HL-60/S4 (cell line): ENCODE results near the gene STRAP.
"Not testable (repeated sequence)": the region's sequence is repeated elsewhere in the genome, so short reads cannot be mapped to it uniquely, and the experiment has no call there.

Experiments
- in situ Hi-C: fragments of 300-500 bp; cut with MboI; formaldehyde crosslinking; loops from 2 replicates; pipeline ENCODE4 v1.14.3; 2022; ENCODE audit warnings: low sequenced_read_pairs

Gene STRAP

GRCh38 chr12:15918066-15918465, 35.9 kb downstream of the STRAP start:
- in situ Hi-C loops, result no loop called here

- in situ Hi-C loops, result no loop called here
Observed at GRCh38 chr12:15919418-15919817, 37.2 kb downstream of the STRAP start.

GRCh38 chr12:15924956-15925355, 42.8 kb downstream of the STRAP start:
- in situ Hi-C loops, result no loop called here

- in situ Hi-C loops, result no loop called here
Observed at GRCh38 chr12:15928346-15928745, 46.2 kb downstream of the STRAP start.

GRCh38 chr12:15928870-15929571, 46.8 kb downstream of the STRAP start:
- in situ Hi-C loops, result no loop called here

- in situ Hi-C loops, result no loop called here
Observed at GRCh38 chr12:15931590-15932053, 49.4 kb downstream of the STRAP start.

- in situ Hi-C loops, result no loop called here
Observed at GRCh38 chr12:15932327-15932726, 50.1 kb downstream of the STRAP start.

GRCh38 chr12:15932971-15933370, 50.8 kb downstream of the STRAP start:
- in situ Hi-C loops, result no loop called here

GRCh38 chr12:15933751-15934150, 51.6 kb downstream of the STRAP start:
- in situ Hi-C loops, result no loop called here

GRCh38 chr12:15936751-15937150, 54.6 kb downstream of the STRAP start:
- in situ Hi-C loops, result no loop called here

GRCh38 chr12:15937902-15938301, 55.7 kb downstream of the STRAP start:
- in situ Hi-C loops, result no loop called here

GRCh38 chr12:15939111-15939510, 56.9 kb downstream of the STRAP start:
- in situ Hi-C loops, result no loop called here

GRCh38 chr12:15942475-15942874, 60.3 kb downstream of the STRAP start:
- in situ Hi-C loops, result no loop called here

GRCh38 chr12:15943519-15943918, 61.3 kb downstream of the STRAP start:
- in situ Hi-C loops, result not testable (repeated sequence)

- in situ Hi-C loops, result not testable (repeated sequence)
Observed at GRCh38 chr12:15948461-15948860, 66.3 kb downstream of the STRAP start.
